IMR-90 (cell line): ENCODE results near the gene CT45A1. TPM values are rescaled to one million over a fixed set of nuclear protein-coding genes. Genes with fewer than 3 reads are reported as not detected.

ENCODE experiments used
- microRNA-seq, 2 experiments: library from miRNA; stranded (forward) in 1 of 2; unstranded in 1 of 2; fragments of 10-50 nt in 1 of 2; fragments of <30 nt in 1 of 2; gene quantifications in 1 of 2; microRNA quantifications in 1 of 2; one replicate each; pipeline versions ENCODE3 to v1.1.0; 2013 to 2020; ENCODE audit not compliant: insufficient read depth in 1 of 2, insufficient read length in 1 of 2, unreplicated experiment in 1 of 2
- polyA plus RNA-seq, 3 experiments: library from polyadenylated mRNA; depleted of rRNA; stranded (reverse); fragments of >200 nt; gene quantifications; 2 replicates each; pipeline ENCODE4 v1.2.3, GENCODE V29; 2012; ENCODE audit warnings: low replicate concordance in 1 of 3
- small RNA-seq, 5 experiments: library from RNA; depleted of rRNA; stranded (forward); fragments of <200 nt; gene quantifications; one replicate each; pipeline ENCODE3, GENCODE V24; 2012
- total RNA-seq: library from RNA; depleted of rRNA; stranded (reverse); fragments of >200 nt; gene quantifications from 2 replicates; pipeline ENCODE4 v1.2.3, GENCODE V29; 2012; rRNA removed

Gene CT45A1
- total and polyA plus RNA-seq, 2 of the 4 experiments (the other 2 are of a cell fraction): not detected

Small RNA genes lying within 50 kb of the gene (microRNA-seq; reads per million reads assigned to microRNA genes)
- gene AC240442.1 (ENCODE audit: insufficient read depth, insufficient read length): not detected

Small RNA genes lying within 50 kb of the gene (small RNA-seq; reads per million reads assigned to genes)
- gene AC240442.1: 0 reads per million in 5 experiments

Other genes starting within 250 kb of the CT45A1 start
- 2.7 and 3.9 TPM in 2 replicates for gene INTS6L, start 193.0 kb upstream of the CT45A1 start, total RNA-seq
- 4.6 and 5.1 TPM in 2 replicates for gene INTS6L, start 193.0 kb upstream of the CT45A1 start, polyA plus RNA-seq (2012; rRNA removed)
- not detected in 2 replicates for gene CT45A3, start 54.6 kb downstream of the CT45A1 start, total RNA-seq
- gene CT45A3, start 54.6 kb downstream of the CT45A1 start, polyA plus RNA-seq (2012; rRNA removed): not detected in 2 replicates
- gene CT45A5, start 71.9 kb downstream of the CT45A1 start, total RNA-seq: not detected in 2 replicates
- gene CT45A5, start 71.9 kb downstream of the CT45A1 start, polyA plus RNA-seq (2012; rRNA removed): not detected in 2 replicates
- not detected in 2 replicates for gene CT45A6, start 89.1 kb downstream of the CT45A1 start, total RNA-seq
- not detected in 2 replicates for gene CT45A6, start 89.1 kb downstream of the CT45A1 start, polyA plus RNA-seq (2012; rRNA removed)
- not detected in 2 replicates for gene CT45A2, start 106.4 kb downstream of the CT45A1 start, total RNA-seq
- gene CT45A2, start 106.4 kb downstream of the CT45A1 start, polyA plus RNA-seq (2012; rRNA removed): not detected in 2 replicates
- not detected in 2 replicates for gene CT45A7, start 123.6 kb downstream of the CT45A1 start, total RNA-seq
- gene CT45A7, start 123.6 kb downstream of the CT45A1 start, polyA plus RNA-seq (2012; rRNA removed): not detected in 2 replicates
- not detected in 2 replicates for gene CT45A8, start 140.9 kb downstream of the CT45A1 start, total RNA-seq
- gene CT45A8, start 140.9 kb downstream of the CT45A1 start, polyA plus RNA-seq (2012; rRNA removed): not detected in 2 replicates
- gene CT45A9, start 158.2 kb downstream of the CT45A1 start, total RNA-seq: not detected in 2 replicates
- gene CT45A9, start 158.2 kb downstream of the CT45A1 start, polyA plus RNA-seq (2012; rRNA removed): not detected in 2 replicates
- not detected in 2 replicates for gene CT45A10, start 179.8 kb downstream of the CT45A1 start, total RNA-seq
- gene CT45A10, start 179.8 kb downstream of the CT45A1 start, polyA plus RNA-seq (2012; rRNA removed): not detected in 2 replicates
- not detected in 2 replicates for gene SAGE1, start 180.1 kb downstream of the CT45A1 start, total RNA-seq
- not detected in 2 replicates for gene SAGE1, start 180.1 kb downstream of the CT45A1 start, polyA plus RNA-seq (2012; rRNA removed)